H1 (cell line): Measurements from ENCODE around the gene B3GAT1. TPM values are rescaled to one million over a fixed set of nuclear protein-coding genes. Genes with fewer than 3 reads are reported as not detected.

Experiments used
- ASH2L ChIP-seq: fragments of 200-600, 300-600 bp; sonication (generic); IDR thresholded peaks from one replicate; pipeline ENCODE4 v1.7.1; 2017; ENCODE audit warnings: low read length
- CHD2 ChIP-seq: IDR thresholded peaks from 2 replicates; pipeline ENCODE4 v1.6.1; 2012; ENCODE audit warnings: low read length, improper control_type of control experiment
- CTCF ChIP-seq, 3 experiments: IDR thresholded peaks; 1 replicate in 2 of 3; 2 replicates in 1 of 3; pipeline versions ENCODE4 v1.5.1 to v1.6.1; 2011; ENCODE audit warnings: low read length in 3 of 3, mild to moderate bottlenecking in 3 of 3, inconsistent platforms in 2 of 3, low read depth in 1 of 3, moderate library complexity in 1 of 3; ENCODE audit not compliant: insufficient read depth in 1 of 3; ENCODE audit errors: control extremely low read depth in 1 of 3
- E2F6 ChIP-seq: IDR thresholded peaks from 2 replicates; pipeline ENCODE4 v1.6.1; 2012; ENCODE audit warnings: inconsistent platforms
- FOSL1 ChIP-seq: IDR thresholded peaks from 2 replicates; pipeline ENCODE4 v1.6.1; 2011; ENCODE audit warnings: mild to moderate bottlenecking, low read depth, low read length, moderate library complexity; ENCODE audit not compliant: insufficient read depth
- GABPA ChIP-seq: IDR thresholded peaks from 2 replicates; pipeline ENCODE4 v1.6.1; 2011; ENCODE audit warnings: mild to moderate bottlenecking, low read length, moderate library complexity, borderline replicate concordance; ENCODE audit not compliant: insufficient read depth
- KDM5A ChIP-seq: fragments of 200-600 bp; IDR thresholded peaks from 2 replicates; pipeline ENCODE4 v1.7.1; 2012; ENCODE audit warnings: mild to moderate bottlenecking, low read length, inconsistent platforms, mixed read lengths
- NANOG ChIP-seq: IDR thresholded peaks from 2 replicates; pipeline ENCODE4 v1.6.1; 2011; ENCODE audit warnings: low read length, low read depth, mild to moderate bottlenecking, inconsistent platforms; ENCODE audit not compliant: insufficient read depth, poor library complexity, severe bottlenecking
- POLR2AphosphoS5 ChIP-seq: IDR thresholded peaks from 2 replicates; pipeline ENCODE4 v1.6.1; 2011; ENCODE audit warnings: low read depth, low read length
- RFX5 ChIP-seq: IDR thresholded peaks from 2 replicates; pipeline ENCODE4 v1.6.1; 2011; ENCODE audit warnings: low read depth, low read length, improper control_type of control experiment, borderline replicate concordance
- SIN3A ChIP-seq, 2 experiments: IDR thresholded peaks in 1 of 2; conservative IDR thresholded peaks in 1 of 2; 2 replicates each; pipeline ENCODE4 v1.6.1; 2011 to 2012; ENCODE audit warnings: low read length in 2 of 2, improper control_type of control experiment in 1 of 2, low read depth in 1 of 2, mild to moderate bottlenecking in 1 of 2
- TCF12 ChIP-seq: IDR thresholded peaks from 2 replicates; pipeline ENCODE4 v1.6.1; 2011; ENCODE audit warnings: low read depth, mild to moderate bottlenecking, low read length
- ZNF274 ChIP-seq: IDR thresholded peaks from 2 replicates; pipeline ENCODE4 v1.7.0; 2012; ENCODE audit warnings: low read length, borderline replicate concordance; ENCODE audit errors: extremely low read depth
- polyA plus RNA-seq, 7 experiments: library from polyadenylated mRNA; depleted of rRNA in 3 of 7; stranded (reverse) in 5 of 7; unstranded in 2 of 7; fragments of >200 nt in 5 of 7; fragments of 200-250 nt in 2 of 7; gene quantifications; 1 replicate in 5 of 7; 2 replicates in 1 of 7; 4 replicates in 1 of 7; pipeline versions ENCODE4 v1.2.1 to v1.2.3, GENCODE V29; 2011 to 2013; ENCODE audit warnings: missing spikeins in 2 of 7, mixed read lengths in 2 of 7
- total RNA-seq: library from RNA; stranded (reverse); fragmentation: NEBNext Ultra II Directional; extraction: Animal tissue kit (Norgen Biotek cat#: 25700); gene quantifications from 2 replicates; pipeline ENCODE4 v1.2.1, GENCODE V29; 2021

Gene B3GAT1
- total and polyA plus RNA-seq, 2 of the 8 experiments (the other 6 are each of a cell fraction or from before 2014, with no cell fraction given), result 19.7 to 32.4 TPM

GRCh38 chr11:134332189-134332631 lies 79.8 kb downstream of the B3GAT1 start (continued):
- TF ChIP-seq CTCF (IDR thresholded peaks at IDR 0.05; ENCODE audit: control extremely low read depth in 1 of 3, insufficient read depth in 1 of 3, low read depth in 1 of 3, low read length in 3 of 3), result peak in 2 of 3 experiments; percentile 9 to 26; a peak in 2 of 4 replicates
- TF ChIP-seq NANOG, result no peak
- TF ChIP-seq ZNF274, result no peak
- TF ChIP-seq GABPA, result no peak
- no peak for TF ChIP-seq TCF12
- TF ChIP-seq POLR2AphosphoS5, result no peak
- peak; percentile 52 for TF ChIP-seq ASH2L
- no peak for TF ChIP-seq CHD2
- TF ChIP-seq FOSL1, result no peak
- no peak for TF ChIP-seq KDM5A
- peak; percentile 16; the same call in 1 of the 2 replicates for TF ChIP-seq E2F6
- no peak for TF ChIP-seq RFX5
- peak in 1 of 2 experiments; percentile 36; a peak in 1 of 4 replicates for TF ChIP-seq SIN3A (conservative IDR thresholded peaks at IDR 0.05 in 1 of 2, IDR thresholded peaks at IDR 0.05 in 1 of 2; ENCODE audit: low read depth in 1 of 2, low read length in 2 of 2)
